CD1c-positive myeloid dendritic cell (primary cell): Measurements from ENCODE around the gene PTPN14.
"Not testable (repeated sequence)": the region's sequence is repeated elsewhere in the genome, so short reads cannot be mapped to it uniquely, and the experiment has no call there.

Experiments
- DNase-seq: peaks from one replicate; pipeline ENCODE4 v3.0.0-alpha.2; 2016; ENCODE audit errors: extremely low spot score

The PTPN14 gene

DNA sequence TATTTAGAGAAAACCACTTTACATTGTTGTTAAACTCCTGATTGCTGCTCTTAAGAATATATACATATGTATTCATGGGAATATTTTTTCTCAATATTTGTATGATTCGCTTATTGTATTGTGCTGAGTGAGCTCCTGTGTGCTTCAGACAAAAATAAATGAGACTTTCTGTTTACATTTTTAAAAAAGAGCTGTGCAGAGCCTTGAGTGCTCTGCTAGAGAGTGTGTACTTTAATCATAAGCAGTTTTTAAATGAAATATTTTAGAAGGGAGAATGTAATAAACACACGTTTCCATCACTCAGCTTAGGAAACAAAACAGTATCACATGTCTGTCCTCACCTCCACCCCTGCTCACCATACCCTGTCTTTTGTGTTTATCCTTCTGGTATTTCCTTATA, 9.7 kb downstream of the PTPN14 start:
- no peak for DNase-seq

DNA sequence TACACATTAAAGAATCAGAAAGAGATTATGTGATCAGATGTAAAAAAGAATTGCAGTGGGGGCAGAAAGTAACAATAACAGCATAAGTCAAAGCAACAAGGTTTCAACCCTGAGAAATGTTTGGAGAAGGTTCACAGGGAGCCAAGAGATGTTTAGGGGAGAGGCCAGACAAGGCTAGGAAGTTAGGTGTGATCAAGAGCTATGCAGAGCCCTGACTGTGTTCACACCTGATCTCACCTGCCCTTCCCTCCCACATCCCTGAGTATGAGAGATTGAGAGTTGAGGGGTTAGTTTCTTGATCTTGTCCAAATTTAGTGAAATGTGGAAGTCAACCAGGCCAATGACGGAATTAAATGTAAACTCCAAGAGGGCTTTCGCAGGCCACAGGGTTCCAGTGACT, 10.2 kb downstream of the PTPN14 start:
- DNase-seq, result no peak

DNA sequence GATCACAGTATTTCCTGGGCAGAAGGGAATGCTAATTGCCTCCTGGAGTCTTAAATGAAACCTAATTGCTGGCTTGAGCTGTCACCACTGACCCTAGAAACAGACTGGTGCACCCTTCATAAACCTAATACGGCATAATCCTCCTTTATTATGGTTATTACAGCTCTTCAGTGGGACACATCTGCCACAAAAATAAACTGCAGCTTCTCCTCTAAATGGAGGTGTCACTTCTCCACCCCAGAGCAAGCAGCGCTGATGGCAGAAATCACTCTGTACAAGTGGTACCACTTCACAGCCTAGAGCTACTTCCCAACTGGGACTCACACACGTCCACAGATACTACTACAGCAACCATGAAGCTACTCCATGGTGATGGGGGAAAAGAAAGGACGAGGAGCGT, 11.1 kb downstream of the PTPN14 start:
- no peak for DNase-seq

DNA sequence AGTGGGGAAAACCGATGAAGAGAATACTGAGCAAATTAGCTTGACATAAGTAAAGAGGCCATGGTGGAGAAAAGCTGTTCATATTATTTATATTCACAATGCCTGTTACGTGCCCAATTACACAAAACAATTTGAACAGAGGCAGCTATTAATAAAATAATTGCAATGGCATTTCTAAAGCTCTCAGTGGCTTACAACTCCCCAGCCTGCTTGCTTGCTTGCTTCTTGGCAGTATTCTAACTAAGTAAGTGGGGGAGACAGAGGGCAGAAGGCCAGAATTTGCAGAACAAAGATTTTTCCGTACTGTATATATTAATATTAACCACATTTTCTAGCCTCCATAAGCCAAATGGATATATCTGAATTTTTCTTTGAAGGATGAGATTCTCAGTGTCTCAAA, 12.9 kb downstream of the PTPN14 start:
- no peak for DNase-seq

DNA sequence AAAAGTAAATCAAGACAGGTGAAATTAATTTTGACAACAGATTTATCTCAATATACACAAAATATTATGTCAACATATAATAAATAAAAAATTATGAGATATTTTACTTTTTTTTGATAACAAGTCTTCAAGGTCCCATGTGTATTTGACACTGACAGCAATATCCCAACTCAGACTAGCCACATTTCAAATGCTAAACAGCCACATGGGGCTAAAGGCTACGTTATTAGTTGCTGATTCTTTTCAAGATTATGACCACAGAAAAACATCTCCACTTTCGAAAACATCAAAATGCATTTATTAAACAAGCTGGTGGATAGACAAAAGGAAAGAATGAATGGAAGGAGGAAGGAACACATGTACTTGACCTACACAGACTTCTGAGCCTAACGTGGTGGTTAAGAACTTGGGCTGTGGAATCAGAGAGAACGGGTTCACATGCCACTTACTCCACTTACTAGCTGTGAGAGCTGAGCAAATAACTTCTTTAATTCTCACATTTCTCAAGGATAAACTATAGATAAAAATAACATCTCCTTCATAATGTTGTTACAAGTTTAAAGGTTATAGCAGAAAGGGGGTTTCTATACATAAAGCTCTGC, 13.4 kb downstream of the PTPN14 start:
- DNase-seq, result no peak

DNA sequence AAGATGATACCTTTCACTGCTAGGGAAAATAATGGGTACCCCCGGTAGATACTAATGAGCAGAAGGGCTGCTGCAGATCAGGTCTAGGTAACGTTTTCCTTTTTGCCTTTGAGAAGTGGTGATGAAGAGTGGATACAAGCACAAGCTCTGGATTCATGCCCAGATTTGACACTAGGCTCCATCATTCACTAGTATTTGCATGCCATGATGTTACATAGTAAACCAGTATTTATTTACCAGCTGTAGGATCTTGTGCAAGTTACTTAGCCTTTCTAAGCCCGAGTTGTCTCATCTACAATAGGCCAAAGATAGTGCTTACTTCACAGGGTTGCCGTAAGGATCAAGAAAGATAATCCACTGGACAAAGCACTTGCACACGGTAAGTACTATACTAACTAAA, 14.2 kb downstream of the PTPN14 start:
- DNase-seq, result no peak

DNA sequence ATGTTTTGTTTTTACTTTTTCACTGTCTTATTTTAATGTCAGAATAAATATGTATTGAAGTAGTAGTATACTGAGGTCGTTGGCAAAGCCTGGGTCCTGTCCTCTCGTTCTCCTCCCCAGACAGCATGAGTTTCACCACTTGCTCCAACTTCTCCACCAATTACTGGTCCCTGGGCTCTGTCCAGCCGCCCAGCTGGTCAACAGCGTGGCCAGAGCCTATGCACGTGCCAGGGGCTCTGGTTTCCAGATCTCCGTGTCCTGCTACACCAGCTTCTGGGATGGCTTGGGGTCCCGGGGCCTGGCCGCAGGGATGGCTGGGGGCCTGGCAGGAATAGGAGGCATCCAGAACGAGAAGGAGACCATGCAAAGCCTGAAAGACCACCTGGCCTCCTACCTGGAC, 19.3 kb downstream of the PTPN14 start:
- DNase-seq, result no peak

DNA sequence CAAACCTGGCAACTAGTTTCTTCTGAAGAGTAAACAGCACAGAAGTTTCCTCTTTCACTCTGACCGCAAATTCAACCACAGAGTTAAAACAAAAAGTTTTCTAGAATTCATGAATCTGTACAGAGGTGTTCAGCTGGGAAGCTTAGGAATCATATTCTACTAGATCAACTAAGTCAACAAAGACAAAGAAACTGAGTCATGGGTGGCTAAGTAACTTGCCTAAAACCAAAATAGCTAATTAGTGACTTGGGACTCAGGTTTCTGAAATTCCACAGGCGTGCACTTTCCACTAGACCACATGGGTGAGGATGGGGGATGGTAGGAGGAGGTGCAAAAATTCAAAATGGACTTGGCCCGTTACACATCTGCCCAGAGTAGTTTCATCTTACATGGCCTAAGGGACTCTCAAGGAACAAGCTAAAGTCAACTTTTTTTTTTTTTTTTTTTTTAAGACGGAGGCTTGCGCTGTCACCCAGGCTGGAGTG, 25.8 kb downstream of the PTPN14 start:
- no peak for DNase-seq

DNA sequence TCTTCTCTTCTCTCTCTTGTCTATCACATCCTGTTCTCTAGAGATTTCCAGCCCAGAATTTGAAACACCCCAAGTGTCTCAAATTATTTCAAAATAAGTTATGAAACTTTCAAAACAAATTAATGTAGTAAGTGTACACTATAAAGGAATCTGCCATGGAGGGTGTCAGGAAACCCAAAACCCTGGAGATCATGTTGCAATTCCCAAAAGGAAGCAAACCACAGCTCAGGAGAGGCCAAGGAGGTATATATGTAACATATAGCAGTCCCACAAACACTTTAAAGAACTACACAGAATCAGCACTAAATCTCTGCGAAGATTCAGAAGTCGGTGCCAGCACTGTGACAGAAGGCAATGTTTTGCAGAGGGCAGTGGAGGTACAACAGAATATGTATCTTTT, 26.6 kb downstream of the PTPN14 start:
- DNase-seq, result no peak

DNA sequence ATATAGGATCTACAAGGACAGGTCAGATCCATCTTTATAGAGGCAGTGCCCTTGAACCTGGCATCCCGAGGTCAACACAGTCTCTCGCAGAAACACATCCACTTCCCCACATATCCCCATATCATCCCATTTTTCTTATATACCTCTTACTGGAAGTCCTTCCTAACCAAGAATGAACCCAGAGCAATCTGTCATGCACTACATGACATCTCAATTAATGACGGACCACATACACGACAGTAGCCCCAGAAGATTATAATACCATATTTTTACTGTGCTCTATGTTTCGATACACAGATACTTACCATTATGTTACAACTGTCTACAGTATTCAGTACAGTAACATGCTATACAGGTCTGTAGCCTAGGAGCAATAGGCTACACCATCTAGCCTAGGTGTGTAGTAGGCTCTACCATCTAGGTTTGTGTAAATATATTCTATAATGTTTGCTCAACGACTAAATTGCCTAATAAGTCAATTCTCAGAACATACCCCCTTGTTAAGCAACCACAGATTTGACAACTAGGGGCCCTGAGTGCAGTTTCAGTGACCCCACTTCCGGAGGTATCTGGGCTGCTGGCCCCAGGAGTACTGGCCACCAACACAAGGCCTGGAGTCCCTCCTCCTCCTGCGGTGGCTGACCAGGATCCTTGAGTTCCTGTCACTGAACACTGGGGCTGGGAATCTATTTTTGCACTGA, 28.1 kb downstream of the PTPN14 start:
- no peak for DNase-seq

DNA sequence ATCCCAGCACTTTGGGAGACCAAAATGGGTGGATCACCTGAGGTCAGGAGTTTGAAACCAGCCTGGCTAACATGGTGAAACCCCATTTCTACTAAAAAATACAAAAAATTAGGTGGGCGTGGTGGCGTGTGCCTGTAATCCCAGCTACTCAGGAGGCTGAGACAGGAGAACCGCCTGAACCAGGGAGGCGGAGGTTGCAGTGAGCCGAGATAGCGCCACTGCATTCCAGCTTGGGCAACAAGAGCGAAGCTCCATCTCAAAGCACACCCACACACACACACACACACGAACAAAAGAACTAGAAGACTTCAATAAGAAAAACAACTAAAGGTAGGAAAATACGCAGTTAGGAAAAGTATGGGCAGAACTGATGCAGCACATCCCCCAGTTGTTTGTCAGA, 29.9 kb downstream of the PTPN14 start:
- DNase-seq, result not testable (repeated sequence)

DNA sequence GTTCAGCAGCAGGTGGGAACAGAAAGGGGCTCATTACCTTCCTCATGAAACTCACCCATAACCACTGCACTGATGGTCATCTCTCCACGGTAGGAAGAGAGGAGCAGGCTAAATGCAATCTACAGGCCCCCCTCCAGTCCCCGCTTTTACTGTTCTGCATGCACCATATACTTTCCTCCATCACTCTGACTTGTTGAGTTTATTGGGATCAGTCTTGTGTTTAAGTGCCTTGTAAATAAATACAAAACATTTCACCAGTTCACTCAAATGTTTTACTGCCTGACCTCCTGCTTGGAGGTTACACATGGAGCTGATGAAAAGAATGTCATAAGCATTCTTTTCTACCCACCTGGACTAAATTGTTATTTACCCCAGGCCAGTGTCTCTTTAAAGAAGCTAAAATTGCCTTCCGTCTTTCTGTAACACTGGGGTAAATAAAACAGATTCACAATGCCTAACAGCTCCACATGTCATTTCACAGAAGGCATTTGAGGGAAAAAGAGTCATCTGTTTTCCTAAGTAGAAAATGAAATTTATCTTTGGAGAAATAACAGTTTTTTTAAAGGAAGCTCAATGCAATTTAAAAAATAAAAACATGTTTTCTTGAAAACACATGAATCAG, 30.7 kb downstream of the PTPN14 start:
- DNase-seq, result no peak

DNA sequence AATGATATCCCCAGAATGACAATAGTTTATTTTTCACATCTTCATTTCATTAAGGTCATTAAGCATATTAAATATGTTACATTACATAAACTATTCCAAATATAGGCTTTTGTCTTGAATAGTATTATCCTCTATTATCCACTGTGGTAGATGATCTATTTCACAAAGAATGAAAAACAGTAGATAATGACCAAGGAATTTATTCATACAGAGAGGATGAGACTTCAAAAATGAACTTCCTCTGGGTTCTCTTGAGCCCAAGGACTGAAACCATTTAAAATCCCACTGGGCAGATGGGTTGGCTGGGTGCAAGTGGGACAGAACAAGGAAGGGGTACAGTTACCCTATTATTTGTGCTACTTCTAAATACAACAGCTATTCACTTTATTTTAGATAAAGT, 33.0 kb downstream of the PTPN14 start:
- no peak for DNase-seq

DNA sequence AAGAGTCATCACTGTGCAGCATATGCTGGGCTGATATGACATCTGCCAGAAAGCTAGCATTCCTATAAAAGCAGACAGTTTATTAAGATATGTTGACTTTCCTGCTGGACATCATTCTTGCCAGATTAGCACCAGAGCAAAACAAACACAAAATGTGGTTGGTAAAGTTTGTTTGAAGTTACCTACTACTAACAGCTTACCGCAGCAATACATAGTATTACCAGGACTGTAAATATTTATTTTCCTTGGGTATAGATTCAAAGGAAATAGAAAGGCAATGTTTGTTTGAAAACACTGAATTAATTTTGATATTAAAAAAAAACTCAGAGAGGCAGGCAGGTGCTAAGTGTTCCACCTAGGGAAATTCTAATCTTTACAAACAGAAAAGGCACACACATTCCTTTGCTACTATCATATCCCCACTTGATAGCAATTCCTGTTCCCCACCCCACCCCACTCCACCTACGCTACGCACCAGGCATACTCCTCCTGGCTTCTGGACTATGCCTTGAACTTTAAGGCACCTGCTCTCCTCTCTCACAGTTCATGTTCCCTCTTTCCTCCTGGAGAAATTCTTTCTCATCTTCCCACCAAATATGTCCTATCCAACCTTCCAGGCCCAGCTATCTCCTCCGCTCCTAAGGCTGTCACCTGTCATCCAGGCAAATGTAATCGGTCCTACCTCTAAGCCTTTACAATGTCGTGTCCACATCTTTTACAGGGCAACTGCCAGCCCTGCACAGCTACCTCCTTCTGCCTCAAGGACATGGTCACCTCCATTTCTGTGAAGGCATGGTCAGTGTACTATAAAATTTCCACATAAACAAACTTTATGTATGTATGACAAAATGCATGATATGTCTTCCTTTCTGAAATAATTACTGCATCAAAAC, 34.7 kb downstream of the PTPN14 start:
- DNase-seq, result no peak

DNA sequence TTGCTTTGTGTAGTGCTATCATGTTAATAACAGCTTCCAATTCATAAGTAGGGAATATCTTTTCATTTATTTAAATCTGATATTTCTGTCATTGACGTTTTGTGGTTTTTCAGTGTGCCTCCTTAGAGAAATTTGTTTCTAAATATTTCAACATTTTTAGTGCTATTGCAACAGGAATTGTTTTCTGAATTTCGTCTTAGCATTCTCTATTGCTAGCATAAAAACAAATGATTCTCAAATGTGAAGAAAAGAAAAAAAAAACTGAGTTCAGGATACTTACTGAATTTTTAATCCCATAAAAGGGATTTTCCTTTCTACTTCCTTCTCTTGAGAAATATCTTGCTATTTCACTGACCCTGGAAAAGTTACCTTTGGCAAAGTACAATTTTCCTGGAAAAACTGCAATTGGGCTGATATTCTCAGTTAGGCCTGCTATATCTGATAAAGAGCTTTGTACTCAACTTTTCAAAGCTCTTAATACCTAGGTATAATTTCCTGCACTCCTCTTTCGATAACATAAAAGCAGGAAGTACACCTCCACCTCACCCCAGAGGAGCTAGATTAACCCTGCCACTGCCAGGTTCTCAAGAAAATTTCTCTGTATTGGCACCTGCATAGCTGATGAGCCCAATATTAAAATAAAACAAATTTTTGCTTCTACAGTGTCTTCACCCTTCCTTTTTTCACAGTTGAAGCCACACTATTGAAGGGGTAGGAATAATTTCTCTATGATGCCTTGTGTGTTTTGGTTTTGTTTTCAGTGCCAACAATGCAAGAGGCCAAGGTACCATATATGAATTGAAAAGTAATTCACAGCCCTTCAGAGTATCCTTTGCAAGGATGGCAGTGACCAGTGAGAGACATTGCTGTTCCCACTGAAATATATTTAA, 35.6 kb downstream of the PTPN14 start:
- no peak for DNase-seq

DNA sequence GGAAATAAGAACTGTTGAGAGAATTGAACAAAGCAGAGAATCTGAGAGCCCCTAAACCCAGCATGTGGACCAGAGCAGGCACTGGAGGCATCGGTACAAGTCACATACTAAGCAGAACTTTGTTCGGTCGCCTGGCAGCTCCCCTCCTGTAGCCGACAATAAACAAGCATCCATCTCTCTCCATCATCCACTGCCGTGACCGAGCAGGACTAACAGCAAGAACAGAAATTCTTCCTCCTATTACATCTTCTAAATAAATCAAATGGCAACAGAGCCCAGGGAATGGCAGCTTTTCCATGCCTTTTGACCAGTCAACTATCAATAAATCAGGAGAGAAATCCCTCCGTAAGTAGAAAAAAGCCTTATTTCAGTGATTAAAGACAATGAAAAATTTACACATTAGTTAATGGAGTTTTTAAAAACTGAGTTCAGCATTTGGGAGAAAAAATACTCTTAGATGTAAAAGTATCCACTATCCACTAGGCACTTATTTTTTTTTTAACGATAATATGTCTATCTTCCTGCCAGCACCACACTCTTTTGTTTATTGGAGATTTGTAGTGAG, 36.5 kb downstream of the PTPN14 start:
- DNase-seq, result no peak

DNA sequence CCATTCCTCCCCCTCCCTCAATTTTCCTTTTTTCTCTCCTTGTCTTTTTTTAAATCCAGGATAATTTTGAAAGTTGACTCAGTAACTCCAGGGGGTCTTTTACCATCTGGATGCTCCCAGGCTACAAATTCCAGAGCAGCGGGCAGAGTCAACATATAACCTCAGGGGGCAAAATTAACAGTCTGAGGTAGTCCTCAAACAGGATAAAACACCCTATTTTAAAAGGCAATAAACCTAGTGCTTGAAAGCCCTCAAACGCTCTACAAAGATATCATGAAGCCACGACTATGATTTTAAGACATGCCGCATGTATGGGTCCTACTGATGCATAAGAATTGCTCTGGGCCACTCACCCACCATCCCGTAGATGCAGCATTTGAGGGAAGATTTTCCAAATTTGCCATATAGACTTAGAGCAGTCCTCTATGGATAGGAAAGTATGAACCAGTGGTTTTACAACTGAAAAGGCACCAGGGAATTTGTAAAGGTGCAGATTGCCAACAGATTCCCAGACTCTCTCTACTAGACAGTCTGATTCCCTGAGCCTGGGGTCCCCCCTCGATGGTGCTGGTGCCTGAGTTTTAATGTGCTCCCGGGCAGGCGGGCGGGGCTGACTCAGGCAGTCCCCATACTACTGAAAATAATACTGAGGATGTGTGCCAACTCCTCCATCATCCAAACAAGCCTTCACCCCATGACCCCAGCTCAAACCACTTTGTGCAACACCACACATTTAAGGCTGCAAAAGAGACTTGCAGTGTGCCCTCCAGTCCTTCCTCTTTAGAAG, 37.2 kb downstream of the PTPN14 start:
- DNase-seq, result no peak

DNA sequence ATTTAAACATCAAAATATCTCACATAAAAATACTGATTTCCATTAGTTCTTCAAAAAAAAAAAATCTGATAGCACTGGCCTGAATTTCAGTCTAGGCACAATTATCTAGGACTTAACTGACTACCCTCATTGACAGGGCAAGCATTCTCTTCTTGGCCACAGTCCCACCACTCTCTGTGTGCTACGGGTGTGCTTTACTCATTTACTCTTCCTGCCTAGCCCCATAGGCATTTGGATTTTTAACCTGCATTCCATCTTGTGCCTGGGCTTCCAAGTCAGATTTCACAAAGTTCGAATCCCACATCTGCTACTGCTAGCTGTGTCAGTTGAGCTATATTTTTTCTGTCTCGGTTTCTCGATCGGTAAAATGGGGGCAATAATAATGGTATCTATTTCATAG, 38.0 kb downstream of the PTPN14 start:
- DNase-seq, result no peak

DNA sequence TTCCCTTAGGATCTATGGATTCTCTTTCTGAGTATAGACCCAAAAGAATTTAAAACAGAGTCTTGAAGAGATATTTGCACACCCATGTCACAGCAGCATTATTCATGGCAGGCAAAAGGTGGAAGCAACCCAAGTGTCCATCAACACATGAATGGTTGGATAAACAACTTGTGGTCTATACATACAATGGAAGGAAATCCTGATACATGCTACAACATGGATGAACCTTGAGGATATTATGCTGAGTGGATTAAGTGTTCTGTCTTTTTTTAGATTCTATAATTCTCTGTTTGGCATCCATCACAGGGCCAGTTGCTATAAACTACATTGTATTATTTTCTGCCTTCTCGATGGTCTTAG, 39.8 kb downstream of the PTPN14 start:
- DNase-seq, result no peak

DNA sequence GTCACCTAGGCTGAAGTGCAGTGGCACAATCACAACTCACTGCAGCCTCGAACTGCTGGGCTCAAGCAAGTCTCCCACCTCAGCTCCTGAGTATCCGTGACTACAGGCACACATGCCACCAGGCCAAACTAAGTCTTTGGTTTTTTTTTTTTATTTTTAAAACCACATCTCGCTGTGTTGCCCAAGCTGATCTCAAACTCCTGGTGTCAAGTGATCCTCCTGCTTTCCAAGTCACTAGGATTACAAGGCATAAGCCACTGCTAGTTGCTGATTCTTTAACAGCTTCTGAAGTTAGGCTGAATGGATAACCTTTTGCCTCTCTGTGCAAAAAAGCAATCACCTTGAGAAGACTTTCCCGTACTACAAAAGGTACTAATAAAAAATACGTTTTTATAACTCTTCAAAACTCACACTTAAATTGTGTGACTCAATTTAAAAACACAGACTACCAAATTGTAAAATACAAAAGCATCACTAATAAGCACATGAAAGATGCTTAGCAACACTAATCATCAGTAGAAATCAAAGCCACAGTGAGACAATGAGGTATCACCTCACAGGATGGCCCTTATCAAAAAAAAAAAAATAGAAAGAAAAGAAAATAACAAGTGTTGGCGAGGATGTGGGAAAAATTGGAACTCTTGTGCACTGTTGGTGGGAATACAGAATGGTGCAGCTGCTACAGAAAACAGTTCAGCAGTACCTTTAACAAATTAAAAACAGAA, 40.3 kb downstream of the PTPN14 start:
- no peak for DNase-seq
